Keratinocyte (primary cell): ENCODE data around the gene HRCT1.

Experiments
- CTCF ChIP-seq, 3 experiments: IDR thresholded peaks in 1 of 3; conservative IDR thresholded peaks in 1 of 3; optimal IDR thresholded peaks in 1 of 3; 2 replicates in 2 of 3; 3 replicates in 1 of 3; pipeline versions ENCODE3 to v1.5.1; 2011; ENCODE audit warnings: low read length in 3 of 3, mild to moderate bottlenecking in 3 of 3, moderate library complexity in 2 of 3, control low read depth in 1 of 3, inconsistent platforms in 1 of 3; ENCODE audit not compliant: insufficient read depth in 2 of 3; ENCODE audit errors: extremely low read depth in 1 of 3
- EZH2 ChIP-seq: IDR thresholded peaks from one replicate; pipeline ENCODE4 v1.6.1; 2012; ENCODE audit warnings: inconsistent platforms, mild to moderate bottlenecking, low read length, moderate library complexity

GRCh38 chr9:35856882-35857281 is 49.1 kb upstream of the HRCT1 start:
- TF ChIP-seq CTCF (optimal IDR thresholded peaks at IDR 0.05 in 1 of 3, IDR thresholded peaks at IDR 0.05 in 1 of 3, conservative IDR thresholded peaks at IDR 0.05 in 1 of 3; ENCODE audit: extremely low read depth in 1 of 3, insufficient read depth in 2 of 3, low read length in 3 of 3) (no peak), EZH2 (no peak)
